Activated CD4-positive, alpha-beta T cell treated with anti-CD3 and anti-CD28 coated beads for 1 hour (primary cell): ENCODE results near the gene MEIOSIN.
"Not testable (repeated sequence)": the region's sequence is repeated elsewhere in the genome, so short reads cannot be mapped to it uniquely, and the experiment has no call there.

Source experiments
- DNase-seq: peaks from one replicate; pipeline ENCODE4 v3.0.0-alpha.2; 2020

The MEIOSIN gene, protein sequence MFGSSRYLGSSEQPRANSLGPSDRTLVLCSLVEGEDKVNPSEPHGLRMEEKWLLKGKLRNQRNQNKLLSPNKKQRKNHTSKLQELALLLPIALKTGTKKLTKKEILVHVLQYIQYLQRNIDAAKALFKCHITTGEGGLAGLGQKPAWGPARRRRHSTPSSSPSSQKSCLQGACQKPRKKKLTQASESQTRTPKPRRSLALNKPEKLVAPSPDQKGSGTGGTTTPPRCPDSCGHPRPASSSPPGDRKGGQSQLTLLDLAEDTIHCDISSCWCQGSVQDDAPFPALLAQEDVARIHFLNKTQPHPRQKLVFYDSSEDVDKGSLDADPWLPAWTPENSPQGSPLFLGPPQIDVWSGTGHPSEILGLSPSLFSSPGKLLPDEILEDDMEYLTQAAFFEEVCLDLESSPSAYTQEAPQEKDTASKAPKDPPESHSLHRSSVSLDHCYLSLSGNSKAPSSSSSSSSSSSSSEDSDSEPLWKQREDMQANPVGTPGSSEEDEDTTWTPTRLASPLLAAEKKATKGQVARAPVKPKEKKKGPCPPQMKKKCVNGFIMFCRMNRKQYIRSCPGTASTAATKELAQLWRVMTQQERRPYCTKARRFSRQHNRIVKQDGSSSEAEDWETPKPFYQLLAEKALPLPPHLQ

DNA sequence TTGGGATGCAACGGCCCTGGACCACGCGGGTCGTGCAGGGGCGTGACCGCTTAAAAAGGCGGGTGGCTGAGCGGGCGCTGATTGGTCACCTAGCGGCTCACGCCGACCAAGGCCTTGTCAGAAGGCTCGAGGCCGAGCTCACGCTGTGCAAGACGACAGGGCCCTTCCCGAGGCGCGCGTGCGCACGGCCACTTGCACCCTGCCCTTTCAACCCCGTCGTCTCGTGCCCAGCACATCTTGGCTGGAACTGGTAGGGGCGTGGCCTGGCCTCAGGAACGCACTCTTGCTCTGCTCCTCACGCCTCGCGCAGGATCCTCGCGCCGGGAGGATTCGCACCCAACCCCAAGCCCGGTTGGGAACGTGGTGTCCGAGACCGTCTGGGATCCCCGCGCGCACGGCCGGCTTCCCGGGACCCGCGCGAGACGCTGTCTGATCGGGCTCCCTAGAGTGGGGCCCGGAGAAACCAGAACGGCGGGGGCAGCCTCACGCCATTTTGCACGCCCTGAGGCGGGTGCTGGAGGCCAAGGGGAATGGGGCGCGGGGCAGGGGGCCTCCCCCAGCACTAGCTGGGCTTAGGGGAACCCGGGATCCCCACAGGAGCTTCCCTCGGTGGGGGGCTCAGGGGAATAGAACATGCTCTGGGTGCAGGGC, at the start of gene MEIOSIN:
Gene MEIOSIN, plus strand, starts transcription at position 280 of the 651 bp plus-strand sequence. CDS start 1,938 bp downstream, outside the sequence.
- DNase-seq = no peak

DNA sequence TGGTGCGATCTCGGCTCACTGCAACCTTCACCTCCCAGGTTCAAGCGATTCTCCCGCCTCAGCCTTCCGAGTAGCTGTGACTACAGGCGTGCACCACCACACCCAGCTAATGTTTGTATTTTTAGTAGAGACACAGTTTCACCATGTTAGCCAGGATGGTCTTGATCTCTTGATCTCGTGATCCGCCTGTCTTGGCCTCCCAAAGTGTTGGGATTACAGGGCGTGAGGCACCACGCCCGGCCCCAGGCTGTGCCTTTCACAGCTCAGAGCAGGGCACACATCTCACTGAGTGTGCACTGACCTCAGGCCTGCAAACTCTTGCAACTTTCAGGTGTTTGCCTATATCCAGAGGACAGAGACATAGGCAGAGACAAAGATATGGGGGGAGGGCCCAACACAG, 48.2 kb upstream of the MEIOSIN start:
- DNase-seq = not testable (repeated sequence)

DNA sequence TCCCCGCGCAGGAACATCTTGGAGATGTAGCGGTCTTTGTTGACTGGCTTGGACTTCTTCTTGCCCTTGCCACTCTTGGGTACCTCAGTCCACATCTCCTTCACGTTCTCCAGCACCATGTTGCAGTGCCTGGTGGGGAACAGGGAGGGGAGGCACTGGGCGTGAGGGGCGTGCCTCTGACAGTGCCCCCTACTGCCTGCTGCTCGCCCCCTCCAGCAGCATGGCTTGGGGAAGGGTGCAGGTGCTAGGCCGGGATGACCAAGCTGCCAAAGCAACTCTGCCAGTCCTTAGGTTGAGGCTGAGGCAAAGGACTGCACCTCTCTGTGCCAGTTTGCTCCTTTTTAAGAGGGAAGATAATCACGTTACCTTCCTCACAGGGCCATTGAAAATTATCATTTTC, 45.6 kb upstream of the MEIOSIN start:
- DNase-seq = no peak

DNA sequence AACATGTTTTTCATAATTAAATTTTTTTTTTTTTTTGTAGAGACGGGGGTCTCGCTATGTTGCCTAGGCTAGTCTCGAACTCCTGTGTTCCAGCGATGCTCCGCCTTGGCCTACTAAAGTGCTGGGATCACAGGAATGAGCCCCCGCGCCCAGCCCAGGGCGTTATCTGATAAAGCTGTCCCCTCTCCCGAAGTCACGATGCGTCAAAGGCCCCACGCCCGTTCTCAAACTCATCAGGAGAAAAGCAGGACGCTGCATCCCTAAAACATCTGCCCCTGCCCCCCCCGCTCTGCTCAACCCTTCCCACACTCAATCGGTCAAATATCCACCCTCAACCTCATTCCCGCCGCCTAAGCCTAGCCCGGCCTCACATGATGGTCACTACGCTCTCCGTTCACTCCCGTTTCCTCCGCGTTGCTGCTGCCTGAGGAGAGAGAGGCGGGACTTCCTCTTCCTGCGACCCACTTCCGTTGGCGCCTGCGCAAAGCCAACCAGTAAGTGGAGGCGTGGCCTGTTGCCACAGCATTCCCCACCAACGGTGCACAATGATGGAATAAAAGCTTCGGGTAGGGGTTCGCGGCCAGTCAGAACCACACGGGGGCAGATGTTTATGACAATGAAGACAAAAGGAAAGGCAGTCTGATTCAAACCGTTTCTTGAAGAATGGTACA, 41.6 kb upstream of the MEIOSIN start, which contains the start of gene SNRPD2:
Gene SNRPD2, minus strand, starts transcription at position 438 of the 671 bp plus-strand sequence. Its CDS starts 65 bp downstream, at position 373.
- peak; percentile 88 for DNase-seq

DNA sequence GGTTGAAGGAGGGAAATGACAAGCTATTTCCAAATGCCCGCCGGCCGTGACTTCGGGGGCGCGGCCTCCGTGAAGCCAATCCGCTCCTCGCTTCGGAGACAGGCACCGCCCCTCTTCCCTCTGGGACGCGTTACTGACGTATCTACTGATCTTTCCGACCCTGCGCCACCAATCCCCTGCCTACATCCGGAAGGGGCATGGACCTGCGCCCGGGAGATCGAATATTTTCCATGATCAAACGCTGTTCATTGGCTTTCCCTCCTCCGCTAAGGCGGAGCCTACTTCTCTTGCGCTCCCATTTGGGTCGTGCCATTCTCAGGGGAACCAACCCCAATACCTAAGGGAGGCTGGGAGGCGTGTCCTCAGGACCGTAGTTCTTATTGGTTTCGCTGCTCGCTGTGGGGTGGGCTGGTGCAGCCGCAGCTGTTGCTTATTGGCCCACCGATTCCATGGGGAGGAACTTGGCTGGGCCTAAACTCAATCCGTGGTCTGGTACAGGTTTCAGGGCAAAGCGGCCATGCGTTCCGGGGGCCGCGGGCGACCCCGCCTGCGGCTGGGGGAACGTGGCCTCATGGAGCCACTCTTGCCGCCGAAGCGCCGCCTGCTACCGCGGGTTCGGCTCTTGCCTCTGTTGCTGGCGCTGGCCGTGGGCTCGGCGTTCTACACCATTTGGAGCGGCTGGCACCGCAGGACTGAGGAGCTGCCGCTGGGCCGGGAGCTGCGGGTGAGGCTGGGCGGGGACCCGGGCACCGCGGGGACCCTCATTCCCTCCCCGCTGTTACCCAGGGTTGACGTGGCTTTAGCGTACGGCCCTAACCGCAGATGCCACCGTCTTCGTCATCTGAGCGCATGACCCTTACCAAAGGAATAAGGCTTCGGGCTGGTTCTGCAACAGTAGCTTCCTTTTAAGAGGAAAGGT, 40.8 kb upstream of the MEIOSIN start, which contains the start of gene QPCTL:
Gene QPCTL, plus strand, starts transcription at position 480 of the 919 bp plus-strand sequence. Its CDS starts 38 bp downstream, at position 518.
- peak; percentile 95 for DNase-seq

DNA sequence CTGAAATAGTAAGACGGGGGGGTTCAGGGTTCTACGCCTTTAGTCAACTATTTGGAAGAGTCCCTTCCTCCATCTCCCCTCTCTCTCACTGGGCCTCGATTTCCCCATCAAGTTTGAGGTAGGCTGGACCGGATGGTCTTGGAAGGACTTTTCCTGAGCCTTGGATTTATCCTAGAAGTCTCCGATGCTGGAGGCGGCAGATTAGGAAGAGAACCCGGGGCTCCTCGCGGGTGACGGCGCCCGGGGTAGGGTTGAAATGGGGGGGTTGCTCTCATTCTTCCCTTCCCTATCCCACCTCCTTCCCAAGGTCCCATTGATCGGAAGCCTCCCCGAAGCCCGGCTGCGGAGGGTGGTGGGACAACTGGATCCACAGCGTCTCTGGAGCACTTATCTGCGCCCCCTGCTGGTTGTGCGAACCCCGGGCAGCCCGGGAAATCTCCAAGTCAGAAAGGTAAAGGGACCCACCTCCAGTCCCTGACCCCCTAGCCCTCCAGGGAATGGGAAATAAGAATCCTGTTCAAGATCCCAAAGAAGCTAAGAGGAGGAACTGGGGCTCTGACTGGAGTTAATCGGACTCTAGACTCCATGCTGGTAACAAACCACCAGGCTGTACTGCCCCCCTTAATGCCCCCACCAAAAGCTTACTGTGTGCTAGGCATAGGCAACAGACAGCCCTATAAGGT, 40.0 kb upstream of the MEIOSIN start:
- peak; percentile 63 for DNase-seq

DNA sequence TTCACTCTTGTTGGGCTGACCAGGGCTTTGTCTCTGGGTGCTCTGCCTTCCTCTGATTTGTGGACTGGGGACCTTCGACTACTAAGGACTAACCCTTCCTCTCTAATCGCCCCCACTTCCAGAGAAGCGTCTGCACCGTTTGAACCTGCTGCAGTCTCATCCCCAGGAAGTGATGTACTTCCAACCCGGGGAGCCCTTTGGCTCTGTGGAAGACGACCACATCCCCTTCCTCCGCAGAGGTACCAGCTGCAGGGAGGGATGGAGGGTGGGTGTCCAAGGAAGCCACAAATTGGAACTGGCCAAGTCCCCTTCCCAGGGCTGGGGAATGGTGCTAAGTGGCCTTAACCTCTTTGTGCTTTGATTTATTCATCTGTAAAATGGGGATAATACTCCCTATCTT, 31.6 kb upstream of the MEIOSIN start:
- DNase-seq = no peak

DNA sequence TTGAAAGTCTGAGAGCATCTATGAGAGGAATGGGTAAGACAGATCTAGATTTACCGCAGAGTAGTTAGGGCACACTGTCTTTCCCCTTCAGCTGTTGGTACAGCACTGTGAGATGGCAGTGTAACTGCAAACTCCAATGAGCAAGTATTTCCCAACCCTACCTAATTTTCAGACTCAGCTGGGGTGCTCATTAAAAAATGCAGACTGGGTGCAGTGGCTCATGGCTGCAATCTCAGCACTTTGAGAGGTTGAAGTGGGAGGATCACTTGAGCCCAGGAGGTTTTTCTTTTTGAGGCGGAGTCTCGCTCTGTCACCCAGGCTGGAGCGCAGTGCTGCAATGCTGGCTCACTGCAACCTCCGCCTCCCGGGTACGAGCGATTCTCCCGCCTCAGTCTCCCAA, 28.1 kb upstream of the MEIOSIN start:
- no peak for DNase-seq

DNA sequence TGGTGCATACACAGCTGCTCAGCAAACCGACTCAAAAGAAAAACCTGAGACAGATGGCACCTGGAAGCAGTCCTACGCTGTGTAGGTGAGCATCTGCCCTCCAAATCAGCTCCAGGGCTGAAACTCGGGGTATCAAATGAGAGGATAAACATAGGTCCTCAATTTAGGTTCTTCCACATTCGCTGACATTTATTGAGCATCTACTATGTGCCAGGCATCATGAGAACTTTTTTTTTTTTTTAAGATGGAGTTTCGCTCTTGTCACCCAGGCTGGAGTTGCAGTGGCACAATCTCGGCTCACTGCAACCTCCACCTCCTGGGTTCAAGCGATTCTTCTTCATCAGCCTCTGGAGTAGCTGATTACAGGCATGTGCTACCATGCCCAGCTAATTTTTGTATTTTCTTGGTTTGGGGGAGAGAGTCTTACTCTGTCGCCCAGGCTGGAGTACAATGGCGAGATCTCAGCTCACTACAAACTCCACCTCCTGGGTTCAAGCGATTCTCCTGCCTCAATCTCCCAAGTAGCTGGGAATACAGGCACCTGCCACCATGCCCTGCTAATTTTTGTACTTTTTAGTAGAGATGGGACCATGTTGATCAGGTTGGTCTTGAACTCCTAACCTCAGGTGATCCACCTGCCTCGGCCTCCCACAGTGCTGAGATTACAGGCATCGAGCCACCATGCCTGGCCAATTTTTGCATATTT, 27.4 kb upstream of the MEIOSIN start:
- no peak for DNase-seq

DNA sequence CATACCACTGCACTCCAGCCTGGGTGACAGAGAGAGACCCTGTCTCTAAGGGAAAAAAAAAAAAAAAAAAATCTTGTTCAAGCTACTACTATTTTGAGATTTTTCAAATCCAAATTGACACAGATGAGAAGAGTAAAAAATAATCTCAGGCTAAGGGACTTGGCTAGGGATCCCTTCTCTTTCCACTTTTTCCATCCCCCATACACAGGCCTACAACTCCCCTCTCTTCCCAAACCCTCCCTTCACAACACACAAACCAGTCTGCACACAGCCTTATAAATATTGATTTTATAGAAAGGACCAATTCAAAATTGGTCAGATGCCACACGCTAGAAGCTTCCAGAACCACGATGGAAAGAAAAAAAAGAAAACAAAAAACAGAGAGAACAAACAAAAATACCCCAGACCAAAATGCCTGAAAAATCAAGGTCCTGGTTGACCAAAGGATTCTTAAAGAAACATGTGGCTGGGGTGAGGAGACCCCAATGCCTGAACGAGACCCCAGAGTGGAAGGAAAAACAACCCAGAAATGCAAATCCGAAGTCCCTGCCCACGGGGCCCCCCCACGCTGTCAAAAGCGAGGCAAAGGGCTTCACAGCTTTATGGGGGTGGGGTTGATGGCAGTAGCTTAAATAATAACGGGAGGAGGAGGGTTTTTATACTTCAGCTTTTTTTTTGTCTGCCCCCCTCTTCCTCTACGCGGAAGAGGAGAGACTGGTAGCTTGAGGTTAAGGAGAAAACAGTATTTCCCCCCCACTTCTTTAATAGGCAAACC, 22.7 kb upstream of the MEIOSIN start:
- no peak for DNase-seq

DNA sequence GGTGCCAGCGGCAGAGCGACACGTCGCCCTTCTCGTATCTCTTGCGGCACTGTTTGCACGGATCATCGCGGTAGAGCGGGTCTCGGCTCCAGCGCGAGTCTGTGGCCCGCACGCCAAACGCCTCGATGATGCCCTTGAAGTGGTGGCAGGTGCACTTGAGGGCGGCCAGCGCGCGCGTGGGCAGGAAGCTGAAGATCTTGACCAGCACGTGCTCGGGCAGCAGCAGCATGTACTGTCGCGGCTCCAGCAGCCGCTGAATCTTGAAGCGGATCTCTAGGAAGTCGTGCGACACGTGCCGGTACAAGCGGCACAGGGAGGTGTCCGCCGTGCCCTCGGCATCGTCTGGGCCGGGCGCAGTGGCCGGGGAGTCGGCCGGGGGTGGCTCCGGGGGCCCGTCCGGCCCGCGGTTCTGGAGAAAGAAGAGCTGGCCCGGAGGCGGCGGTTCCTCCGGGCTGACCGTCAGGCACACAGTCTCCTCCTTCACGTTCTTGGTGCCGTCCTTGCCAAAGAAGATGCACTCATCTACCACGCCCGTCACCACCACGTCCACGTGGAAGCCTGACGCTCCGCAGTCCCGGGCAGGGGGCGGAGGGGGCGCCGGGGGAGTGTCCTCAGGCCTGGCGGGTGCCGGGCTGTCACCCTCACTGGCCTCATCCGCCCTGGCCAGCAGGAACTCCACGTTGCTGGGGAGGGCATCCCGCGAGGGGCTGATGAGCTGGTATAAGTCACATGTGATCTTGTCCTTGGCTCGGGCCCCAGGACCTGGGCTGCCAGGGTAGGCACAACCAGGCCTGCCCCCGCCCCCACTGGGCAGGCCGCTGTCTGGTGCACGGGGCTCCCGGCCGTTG, 21.2 kb upstream of the MEIOSIN start:
- no peak for DNase-seq

DNA sequence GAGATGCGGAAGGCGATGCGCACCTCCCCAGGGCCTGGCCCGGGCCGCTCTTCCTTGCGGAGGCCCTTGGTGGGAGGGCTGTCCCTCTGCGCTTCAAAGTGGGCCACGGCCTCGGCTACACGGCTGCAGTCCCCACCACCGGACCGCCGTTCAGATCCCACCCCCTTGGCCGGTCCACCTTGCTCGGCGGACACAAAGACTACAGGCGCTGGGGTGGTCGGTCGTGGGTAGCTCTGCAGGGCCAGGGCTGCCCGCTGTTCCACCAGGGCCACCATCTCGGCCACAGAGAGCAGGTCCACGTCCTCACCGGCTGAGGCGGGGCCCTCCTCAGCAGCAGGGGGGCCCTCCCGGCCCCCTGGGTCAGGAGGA, 20.6 kb upstream of the MEIOSIN start:
- no peak for DNase-seq

DNA sequence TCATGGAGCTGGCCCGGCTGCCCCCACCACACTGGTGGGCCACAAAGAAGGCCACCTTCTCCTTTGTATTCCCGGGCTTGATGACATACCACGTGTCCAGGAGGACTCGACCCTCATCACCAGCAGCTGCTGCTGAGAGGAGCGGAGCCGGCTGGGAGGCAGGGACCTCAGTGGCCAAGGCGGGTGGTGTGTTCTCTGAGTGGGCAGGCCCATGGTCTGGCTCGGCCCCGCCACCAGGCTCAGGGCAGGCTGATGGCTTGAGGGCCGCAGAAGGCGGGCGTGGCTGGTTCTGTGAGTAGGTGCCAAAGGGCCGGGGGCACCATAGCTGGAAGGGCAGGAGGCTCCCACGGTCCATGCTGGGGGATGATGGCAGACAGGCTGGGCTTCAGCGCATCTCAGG, 20.1 kb upstream of the MEIOSIN start:
- no peak for DNase-seq

DNA sequence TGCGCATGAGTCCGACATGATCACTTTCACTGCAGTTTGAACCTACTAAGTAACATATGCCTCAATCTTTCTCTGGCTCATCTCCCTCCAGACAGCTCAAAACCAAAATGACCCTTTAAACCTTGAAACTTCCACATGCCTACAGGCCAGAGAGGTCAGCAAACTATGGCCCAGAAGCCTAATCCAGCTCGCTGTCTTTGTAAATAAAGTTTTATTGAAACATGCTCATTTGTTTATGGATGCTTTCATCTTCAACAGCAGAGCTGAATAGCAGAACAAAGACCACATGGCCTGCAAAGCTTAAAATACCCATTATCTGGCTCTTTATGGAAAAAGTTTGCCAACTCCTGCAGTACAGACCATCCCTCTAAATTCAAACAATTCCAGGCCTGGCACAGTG, 18.1 kb upstream of the MEIOSIN start:
- DNase-seq = no peak

DNA sequence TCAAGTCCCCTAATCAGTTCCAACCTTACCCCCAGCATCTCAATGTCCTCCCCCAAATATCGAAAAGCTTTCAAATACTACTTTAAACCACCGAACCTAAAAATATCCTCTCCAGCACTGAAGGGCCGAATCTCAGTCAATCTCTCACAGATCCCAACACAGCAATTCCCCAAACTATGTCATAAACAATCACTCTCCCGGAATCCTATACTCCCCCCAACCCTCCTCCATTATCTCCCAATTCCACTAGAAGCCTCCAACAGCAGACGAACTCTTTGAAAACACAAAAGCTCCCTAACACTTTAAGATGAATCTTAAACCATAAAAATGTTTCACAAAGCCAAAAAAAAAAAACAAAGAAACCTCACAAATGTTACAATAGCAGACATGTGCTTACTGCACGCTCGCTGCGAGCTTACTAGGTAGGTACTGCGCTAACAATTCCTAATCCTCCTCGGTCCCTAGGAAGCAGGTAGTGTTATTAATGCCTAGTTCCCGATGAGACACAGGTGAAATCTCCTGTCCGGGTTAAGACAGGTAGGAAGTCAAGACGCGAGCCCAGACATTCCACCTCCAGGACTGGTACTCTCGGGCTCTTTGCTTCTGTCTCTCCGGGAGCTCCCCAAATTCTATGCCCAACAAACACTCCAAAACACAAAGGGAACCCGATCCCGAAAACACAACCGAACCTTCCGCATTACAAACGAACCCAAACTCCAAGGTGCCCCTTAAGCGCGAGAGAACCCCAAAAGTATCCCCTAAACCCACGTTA, 16.7 kb upstream of the MEIOSIN start:
- no peak for DNase-seq

DNA sequence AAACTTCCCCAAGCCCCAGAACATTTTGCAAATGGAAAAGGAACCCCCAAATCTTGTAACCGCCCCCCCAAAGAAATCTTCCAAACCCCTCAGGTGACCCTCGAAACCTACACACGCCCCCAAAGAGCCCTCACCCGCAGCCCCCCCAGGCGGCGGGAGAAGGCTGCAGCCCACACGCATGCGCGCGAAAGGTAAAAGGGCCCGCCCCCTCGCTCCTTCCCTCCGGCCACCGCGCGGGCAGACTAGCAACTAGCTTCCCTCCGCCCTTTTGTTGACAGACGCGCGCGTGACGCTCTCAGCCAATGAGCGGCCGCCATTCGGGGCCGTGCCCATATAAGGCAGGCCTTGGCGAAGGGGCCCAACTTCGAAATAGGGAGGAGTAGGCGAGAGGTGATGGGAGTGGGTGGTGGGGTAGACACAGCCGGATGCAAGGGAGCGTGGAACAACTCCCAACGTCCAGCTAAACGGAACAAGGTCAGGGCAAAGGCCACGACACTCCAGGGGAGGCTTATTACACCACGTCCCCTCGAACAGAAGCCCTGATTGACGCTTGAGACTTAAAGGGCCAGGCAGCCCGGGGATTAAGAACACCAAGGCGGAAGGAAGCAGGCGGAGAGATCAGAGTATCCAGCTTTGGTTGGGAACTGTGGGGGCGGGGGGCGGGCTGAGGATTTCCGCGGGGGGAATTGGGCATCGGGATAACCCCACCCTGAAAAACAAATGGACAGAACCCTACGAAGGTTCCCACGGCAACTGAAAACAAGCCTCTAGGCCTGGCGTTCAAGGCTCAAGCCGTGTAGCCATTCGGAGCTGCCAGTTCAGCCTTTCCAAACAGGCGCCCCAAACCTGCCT, 15.9 kb upstream of the MEIOSIN start:
- peak; percentile 97 for DNase-seq
